ENCODE data around the gene HNRNPL.
"Not testable (repeated sequence)": the region's sequence is repeated elsewhere in the genome, so short reads cannot be mapped to it uniquely, and the experiment has no call there.

Gene HNRNPL

DNA sequence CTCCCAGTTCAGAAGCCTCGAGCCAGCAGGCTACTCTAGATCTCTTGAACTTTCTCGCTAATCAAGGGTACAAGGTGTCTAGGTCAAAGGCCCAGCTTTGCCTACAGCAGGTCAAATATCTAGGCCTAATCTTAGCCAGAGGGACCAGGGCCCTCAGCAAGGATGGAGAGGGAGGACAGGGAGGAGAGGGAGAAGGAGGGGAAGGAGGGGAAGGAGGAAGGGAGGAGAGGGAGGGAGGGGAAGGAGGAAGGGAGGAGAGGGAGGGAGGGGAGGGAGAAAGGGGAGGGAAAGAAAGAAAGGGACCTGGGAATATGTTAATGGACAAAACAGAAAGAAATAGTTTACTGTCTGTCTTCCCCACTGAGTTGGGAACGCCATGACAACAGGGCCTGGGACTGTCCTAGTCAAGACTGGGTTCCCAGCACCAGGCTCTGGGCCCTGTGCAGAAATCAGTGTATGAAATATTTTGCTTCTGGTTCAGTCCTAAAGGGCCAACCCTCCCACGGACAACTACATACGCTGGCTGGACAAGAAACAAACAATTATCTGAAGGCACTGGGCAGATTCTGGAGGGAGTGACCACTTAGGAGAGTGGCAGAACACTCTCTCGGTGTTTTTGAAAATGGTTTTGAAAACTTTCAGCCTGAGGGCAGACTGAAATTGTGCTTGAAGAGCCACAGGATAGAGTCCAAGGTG, 22.8 kb downstream of the HNRNPL start:
- TF ChIP-seq, protein P1, sequence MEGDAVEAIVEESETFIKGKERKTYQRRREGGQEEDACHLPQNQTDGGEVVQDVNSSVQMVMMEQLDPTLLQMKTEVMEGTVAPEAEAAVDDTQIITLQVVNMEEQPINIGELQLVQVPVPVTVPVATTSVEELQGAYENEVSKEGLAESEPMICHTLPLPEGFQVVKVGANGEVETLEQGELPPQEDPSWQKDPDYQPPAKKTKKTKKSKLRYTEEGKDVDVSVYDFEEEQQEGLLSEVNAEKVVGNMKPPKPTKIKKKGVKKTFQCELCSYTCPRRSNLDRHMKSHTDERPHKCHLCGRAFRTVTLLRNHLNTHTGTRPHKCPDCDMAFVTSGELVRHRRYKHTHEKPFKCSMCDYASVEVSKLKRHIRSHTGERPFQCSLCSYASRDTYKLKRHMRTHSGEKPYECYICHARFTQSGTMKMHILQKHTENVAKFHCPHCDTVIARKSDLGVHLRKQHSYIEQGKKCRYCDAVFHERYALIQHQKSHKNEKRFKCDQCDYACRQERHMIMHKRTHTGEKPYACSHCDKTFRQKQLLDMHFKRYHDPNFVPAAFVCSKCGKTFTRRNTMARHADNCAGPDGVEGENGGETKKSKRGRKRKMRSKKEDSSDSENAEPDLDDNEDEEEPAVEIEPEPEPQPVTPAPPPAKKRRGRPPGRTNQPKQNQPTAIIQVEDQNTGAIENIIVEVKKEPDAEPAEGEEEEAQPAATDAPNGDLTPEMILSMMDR (conservative IDR thresholded peaks at IDR 0.05; ENCODE audit: low read depth, low read length) = no peak
- Histone ChIP-seq H3K36me3 (ENCODE audit: insufficient read depth) (peaks cover 4% of the 10 kb centered on the region; the same call in 1 of the 2 replicates), H3K4me3 (IDR thresholded peaks at IDR 0.05; ENCODE audit: insufficient read depth, low read depth, low read length) (no peak overlapping the region), H3K27ac (no peak overlapping the region), H4K20me1 (ENCODE audit: insufficient read depth) (no peaks in the 10 kb centered on the region), H3K79me2 (ENCODE audit: insufficient read depth, low read depth) (peaks cover 9% of the 10 kb centered on the region; the same call in 1 of the 2 replicates), H3K27me3 (ENCODE audit: insufficient read depth, low read depth) (no peaks in the 10 kb centered on the region), H3K9ac (no peak overlapping the region), H3K4me2 (no peak overlapping the region), H2AFZ (ENCODE audit: low read depth) (no peak overlapping the region), H3K4me1 (ENCODE audit: low read depth, poor library complexity, severe bottlenecking) (peaks cover 10% of the 10 kb centered on the region)

DNA sequence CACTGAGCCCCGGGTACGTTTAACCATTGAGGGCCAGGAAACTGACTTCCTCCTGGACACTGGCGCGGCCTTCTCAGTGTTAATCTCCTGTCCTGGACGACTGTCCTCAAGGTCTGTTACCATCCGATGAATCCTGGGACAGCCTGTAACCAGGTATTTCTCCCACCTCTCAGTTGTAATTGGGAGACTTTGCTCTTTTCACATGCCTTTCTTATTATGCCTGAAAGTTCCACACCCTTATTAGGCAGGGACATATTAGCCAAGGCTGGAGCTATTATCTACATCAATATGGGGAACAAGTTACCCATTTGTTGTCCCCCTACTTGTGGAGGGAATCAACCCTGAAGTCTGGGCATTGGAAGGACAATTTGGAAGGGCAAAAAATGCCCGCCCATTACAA, 23.9 kb downstream of the HNRNPL start:
- H3K79me2 ChIP-seq (ENCODE audit: insufficient read depth, low read depth); H3K27me3 ChIP-seq (ENCODE audit: insufficient read depth, low read depth); H2AFZ ChIP-seq (ENCODE audit: low read depth); H3K4me1 ChIP-seq (ENCODE audit: low read depth, poor library complexity, severe bottlenecking); H3K4me3 ChIP-seq (IDR thresholded peaks at IDR 0.05; ENCODE audit: insufficient read depth, low read depth, low read length); H3K9ac ChIP-seq; H3K27ac ChIP-seq; H3K4me2 ChIP-seq; H3K36me3 ChIP-seq (ENCODE audit: insufficient read depth); H4K20me1 ChIP-seq (ENCODE audit: insufficient read depth): not testable (repeated sequence)

DNA sequence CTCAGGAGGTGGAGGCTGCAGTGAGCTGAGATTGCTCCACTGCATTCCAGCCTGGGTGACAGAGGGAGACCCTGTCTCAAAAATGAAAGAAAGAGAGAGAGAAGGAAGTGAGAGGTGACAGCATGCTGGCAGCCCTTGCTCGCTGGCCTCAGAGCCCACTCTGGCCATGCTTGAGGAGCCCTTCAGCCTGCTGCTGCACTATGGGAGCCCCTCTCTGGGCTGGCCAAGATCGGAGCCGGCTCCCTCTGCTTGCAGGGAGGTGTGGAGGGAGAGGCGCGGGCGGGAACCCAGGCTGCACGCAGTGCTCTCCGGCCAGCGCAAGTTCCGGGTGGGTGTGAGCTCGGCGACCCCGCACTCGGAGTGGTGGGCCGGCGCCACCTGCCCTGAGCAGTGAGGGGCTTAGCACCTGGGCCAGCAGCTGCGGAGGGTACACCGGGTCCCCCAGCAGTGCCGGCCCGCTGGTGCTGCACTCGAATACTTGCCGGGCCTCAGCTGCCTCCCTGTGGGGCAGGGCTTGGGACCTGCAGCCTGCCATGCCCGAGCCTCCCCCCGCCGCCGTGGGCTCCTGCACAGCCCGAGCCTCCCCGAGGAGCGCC, 28.5 kb downstream of the HNRNPL start:
- H3K27ac ChIP-seq; H3K9ac ChIP-seq; H3K36me3 ChIP-seq (ENCODE audit: insufficient read depth); H2AFZ ChIP-seq (ENCODE audit: low read depth); H3K27me3 ChIP-seq (ENCODE audit: insufficient read depth, low read depth); H3K79me2 ChIP-seq (ENCODE audit: insufficient read depth, low read depth); H3K4me2 ChIP-seq; H4K20me1 ChIP-seq (ENCODE audit: insufficient read depth); H3K4me1 ChIP-seq (ENCODE audit: low read depth, poor library complexity, severe bottlenecking); H3K4me3 ChIP-seq (IDR thresholded peaks at IDR 0.05; ENCODE audit: insufficient read depth, low read depth, low read length): not testable (repeated sequence)

DNA sequence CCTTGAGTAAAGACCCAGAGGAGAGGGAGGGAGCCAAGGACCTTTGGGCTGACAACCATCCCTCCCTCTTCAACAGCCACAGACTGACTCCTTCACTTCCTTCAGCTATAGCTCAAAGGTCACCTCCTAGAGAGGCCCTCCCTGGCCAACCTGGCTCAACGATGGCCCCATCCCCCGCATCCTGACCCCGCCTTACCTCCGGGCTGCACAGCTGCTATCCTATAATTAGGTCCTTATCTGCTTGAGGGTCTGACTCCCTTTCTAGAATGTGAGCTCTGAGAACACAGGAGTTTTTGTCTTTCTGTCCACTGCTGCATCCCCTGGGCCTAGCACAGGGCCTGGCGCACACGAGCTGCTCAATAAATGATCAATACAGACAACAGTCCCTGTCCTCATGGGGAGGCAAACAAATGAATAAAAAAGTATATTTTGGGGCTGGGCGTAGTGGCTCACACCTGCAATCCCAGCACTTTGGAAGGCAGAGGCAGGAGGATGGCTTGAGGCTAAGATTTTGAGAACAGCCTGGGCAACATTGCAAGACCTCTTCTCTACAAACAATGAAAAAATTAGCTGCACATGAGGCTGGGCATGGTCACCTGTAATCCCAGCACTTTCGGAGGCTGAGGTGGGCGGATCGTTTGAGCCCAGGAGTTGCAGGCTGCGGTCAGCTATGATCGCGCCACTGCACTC, 30.4 kb downstream of the HNRNPL start:
- H3K4me3 ChIP-seq (IDR thresholded peaks at IDR 0.05; ENCODE audit: insufficient read depth, low read depth, low read length) = no peak overlapping the region
- no peaks in the 10 kb centered on the region for H3K4me1 ChIP-seq (ENCODE audit: low read depth, poor library complexity, severe bottlenecking)
- no peak overlapping the region for H3K27ac ChIP-seq
- no peaks in the 10 kb centered on the region for H3K27me3 ChIP-seq (ENCODE audit: insufficient read depth, low read depth)
- TF ChIP-seq, protein P1 (conservative IDR thresholded peaks at IDR 0.05; ENCODE audit: low read depth, low read length) = no peak
- no peak overlapping the region for H3K4me2 ChIP-seq
- no peaks in the 10 kb centered on the region for H3K79me2 ChIP-seq (ENCODE audit: insufficient read depth, low read depth)
- no peaks in the 10 kb centered on the region for H3K36me3 ChIP-seq (ENCODE audit: insufficient read depth)
- no peaks in the 10 kb centered on the region for H4K20me1 ChIP-seq (ENCODE audit: insufficient read depth)
- H3K9ac ChIP-seq = no peak overlapping the region
- no peak overlapping the region for H2AFZ ChIP-seq (ENCODE audit: low read depth)

DNA sequence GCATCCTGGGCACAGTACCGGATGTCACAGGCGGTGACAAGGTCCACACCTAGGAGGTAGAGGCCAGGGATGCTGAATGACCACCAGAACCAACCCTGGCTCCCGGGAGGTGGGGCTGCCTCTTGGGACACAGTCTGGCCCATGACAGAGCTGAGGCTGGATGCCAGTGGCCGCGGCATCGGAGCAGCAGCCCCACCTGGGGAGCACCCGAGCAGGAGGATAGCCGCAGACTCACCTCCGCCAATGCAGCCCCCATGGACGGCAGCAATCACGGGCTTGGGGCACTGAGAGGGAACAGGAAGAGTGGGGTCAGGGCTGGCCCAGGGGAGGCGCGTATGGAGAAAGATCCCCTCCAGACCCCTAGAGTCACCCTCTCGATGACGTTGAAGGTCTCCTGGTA, 32.7 kb downstream of the HNRNPL start:
- Histone ChIP-seq H3K4me1 (ENCODE audit: low read depth, poor library complexity, severe bottlenecking) (no peaks in the 10 kb centered on the region), H3K36me3 (ENCODE audit: insufficient read depth) (no peaks in the 10 kb centered on the region), H3K4me2 (no peak overlapping the region), H3K79me2 (ENCODE audit: insufficient read depth, low read depth) (no peaks in the 10 kb centered on the region), H4K20me1 (ENCODE audit: insufficient read depth) (no peaks in the 10 kb centered on the region), H3K27ac (no peak overlapping the region), H3K27me3 (ENCODE audit: insufficient read depth, low read depth) (no peaks in the 10 kb centered on the region), H3K9ac (no peak overlapping the region), H2AFZ (ENCODE audit: low read depth) (no peak overlapping the region), H3K4me3 (IDR thresholded peaks at IDR 0.05; ENCODE audit: insufficient read depth, low read depth, low read length) (no peak overlapping the region)
- TF ChIP-seq, protein P1 (conservative IDR thresholded peaks at IDR 0.05; ENCODE audit: low read depth, low read length) = no peak
